ENCODE results near the gene TLK1. TPM values are rescaled to one million over a fixed set of nuclear protein-coding genes. Genes with fewer than 3 reads are reported as not detected.

TLK1 gene
- total and polyA plus RNA-seq, 2 donors (not counting 1 experiment from before 2014, with no cell fraction given): 23.5 to 29.9 TPM

- Histone ChIP-seq H4K20me1 (ENCODE audit: control insufficient read depth, extremely low read depth, insufficient read depth, low read length) (no peaks in the 10 kb centered on the region), H3K27me3 (ENCODE audit: control insufficient read depth, insufficient read depth, low read length) (no peaks in the 10 kb centered on the region), H3K79me2 (ENCODE audit: control insufficient read depth, insufficient read depth, low read length) (no peaks in the 10 kb centered on the region), H3K4me1 (ENCODE audit: control insufficient read depth, extremely low read depth, insufficient read depth, low read length) (no peaks in the 10 kb centered on the region), H2AFZ (ENCODE audit: low read length) (no peak overlapping the region), H3K4me3 (replicated peaks in 1 of 4; ENCODE audit: control extremely low read depth in 1 of 4, insufficient read depth in 1 of 4, low read depth in 3 of 4, low read length in 4 of 4) (no peak overlapping the region), H3K27ac (ENCODE audit: insufficient read depth, low read length) (no peak overlapping the region), H3K36me3 (ENCODE audit: control insufficient read depth, insufficient read depth, low read length) (peaks cover 13% of the 10 kb centered on the region), H3K4me2 (ENCODE audit: extremely low read depth, insufficient read depth, low read length) (no peak overlapping the region), H3K9ac (ENCODE audit: insufficient read depth, low read length) (no peak overlapping the region), H3K9me3 (ENCODE audit: control insufficient read depth, insufficient read depth, low read depth, low read length) (no peaks in the 10 kb centered on the region)
- TF ChIP-seq EZH2 (IDR thresholded peaks at IDR 0.05; ENCODE audit: low read length, missing control alignments): no peak
- TF ChIP-seq CTCF (conservative IDR thresholded peaks at IDR 0.05 in 1 of 2, IDR thresholded peaks at IDR 0.05 in 1 of 2; ENCODE audit: low read depth in 1 of 2, low read length in 2 of 2): no peak
- no peak for DNase-seq (ENCODE audit: low read depth in 2 of 2)
Observed at GRCh38 chr2:170969872-170970496, 190.7 kb downstream of the TLK1 start.

- H3K36me3 ChIP-seq (ENCODE audit: control insufficient read depth, insufficient read depth, low read length): peaks cover 13% of the 10 kb centered on the region
- no peaks in the 10 kb centered on the region for H3K79me2 ChIP-seq (ENCODE audit: control insufficient read depth, insufficient read depth, low read length)
- no peak overlapping the region for H3K4me2 ChIP-seq (ENCODE audit: extremely low read depth, insufficient read depth, low read length)
- DNase-seq (ENCODE audit: low read depth in 2 of 2): no peak
- H3K27ac ChIP-seq (ENCODE audit: insufficient read depth, low read length): no peak overlapping the region
- H3K9ac ChIP-seq (ENCODE audit: insufficient read depth, low read length): no peak overlapping the region
- H3K4me3 ChIP-seq (replicated peaks in 1 of 4; ENCODE audit: control extremely low read depth in 1 of 4, insufficient read depth in 1 of 4, low read depth in 3 of 4, low read length in 4 of 4): no peak overlapping the region
- H2AFZ ChIP-seq (ENCODE audit: low read length): no peak overlapping the region
- no peaks in the 10 kb centered on the region for H3K4me1 ChIP-seq (ENCODE audit: control insufficient read depth, extremely low read depth, insufficient read depth, low read length)
- H3K27me3 ChIP-seq (ENCODE audit: control insufficient read depth, insufficient read depth, low read length): no peaks in the 10 kb centered on the region
- no peaks in the 10 kb centered on the region for H3K9me3 ChIP-seq (ENCODE audit: control insufficient read depth, insufficient read depth, low read depth, low read length)
- TF ChIP-seq EZH2 (IDR thresholded peaks at IDR 0.05; ENCODE audit: low read length, missing control alignments): no peak
- TF ChIP-seq CTCF (conservative IDR thresholded peaks at IDR 0.05 in 1 of 2, IDR thresholded peaks at IDR 0.05 in 1 of 2; ENCODE audit: low read depth in 1 of 2, low read length in 2 of 2): no peak
- H4K20me1 ChIP-seq (ENCODE audit: control insufficient read depth, extremely low read depth, insufficient read depth, low read length): no peaks in the 10 kb centered on the region
Observed at GRCh38 chr2:170969030-170969429, 191.7 kb downstream of the TLK1 start.

- Histone ChIP-seq H3K9ac (ENCODE audit: insufficient read depth, low read length) (no peak overlapping the region), H3K9me3 (ENCODE audit: control insufficient read depth, insufficient read depth, low read depth, low read length) (no peaks in the 10 kb centered on the region), H3K4me2 (ENCODE audit: extremely low read depth, insufficient read depth, low read length) (no peak overlapping the region), H3K27ac (ENCODE audit: insufficient read depth, low read length) (no peak overlapping the region), H3K27me3 (ENCODE audit: control insufficient read depth, insufficient read depth, low read length) (no peaks in the 10 kb centered on the region), H3K36me3 (ENCODE audit: control insufficient read depth, insufficient read depth, low read length) (peaks cover 13% of the 10 kb centered on the region), H3K4me3 (replicated peaks in 1 of 4; ENCODE audit: control extremely low read depth in 1 of 4, insufficient read depth in 1 of 4, low read depth in 3 of 4, low read length in 4 of 4) (no peak overlapping the region), H2AFZ (ENCODE audit: low read length) (no peak overlapping the region), H4K20me1 (ENCODE audit: control insufficient read depth, extremely low read depth, insufficient read depth, low read length) (no peaks in the 10 kb centered on the region), H3K79me2 (ENCODE audit: control insufficient read depth, insufficient read depth, low read length) (no peaks in the 10 kb centered on the region), H3K4me1 (ENCODE audit: control insufficient read depth, extremely low read depth, insufficient read depth, low read length) (no peaks in the 10 kb centered on the region)
- DNase-seq (ENCODE audit: low read depth in 2 of 2): no peak
- no peak for TF ChIP-seq EZH2 (IDR thresholded peaks at IDR 0.05; ENCODE audit: low read length, missing control alignments)
- no peak for TF ChIP-seq CTCF (conservative IDR thresholded peaks at IDR 0.05 in 1 of 2, IDR thresholded peaks at IDR 0.05 in 1 of 2; ENCODE audit: low read depth in 1 of 2, low read length in 2 of 2)
Observed at GRCh38 chr2:170968205-170969003, 192.3 kb downstream of the TLK1 start.

Data from fibroblast of lung (primary cell).